HG03342 (cell line): Measurements from ENCODE around the gene TPCN2.

ENCODE experiments used
- ATAC-seq: cut with Tn5 transposase; IDR thresholded peaks from one replicate; pipeline ENCODE4 v1.9.1; 2021; ENCODE audit warnings: mild to moderate bottlenecking, moderate library complexity; ENCODE audit not compliant: unreplicated experiment

TPCN2 gene

DNA sequence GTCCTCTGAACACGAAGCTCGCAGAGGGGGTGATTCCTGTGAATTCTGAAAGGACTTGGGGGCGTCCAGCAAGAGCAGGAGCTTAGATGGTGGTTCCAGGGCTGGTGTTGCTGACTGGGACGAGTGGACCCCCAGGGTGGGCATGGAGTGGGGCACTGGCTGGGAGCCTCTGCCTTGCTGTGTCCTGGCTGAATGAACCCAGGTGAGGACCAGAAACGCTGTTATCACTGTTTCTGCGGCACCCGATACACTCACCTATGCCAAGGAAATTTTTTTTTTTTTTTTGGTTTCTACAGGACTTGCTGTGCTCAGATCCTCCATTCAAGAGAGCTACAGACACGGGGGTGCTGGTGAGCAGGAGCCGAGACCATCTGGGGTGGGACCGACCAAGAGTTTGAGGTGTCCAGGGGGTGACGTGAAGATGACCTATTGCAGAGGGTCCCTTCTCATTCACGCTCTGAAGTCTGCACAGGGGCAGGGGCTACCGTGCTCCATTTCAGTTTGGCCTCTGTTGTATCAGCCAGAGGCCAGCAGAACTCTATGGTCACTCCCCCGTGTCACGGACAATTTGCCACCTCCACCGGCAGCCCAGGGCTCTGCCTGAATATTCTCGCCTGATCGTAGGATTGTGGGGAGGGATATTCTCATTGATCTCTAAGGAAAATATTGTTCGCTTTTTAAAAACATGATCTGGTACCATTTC lies 110.6 kb downstream of the TPCN2 start:
- ATAC-seq: no peak

DNA sequence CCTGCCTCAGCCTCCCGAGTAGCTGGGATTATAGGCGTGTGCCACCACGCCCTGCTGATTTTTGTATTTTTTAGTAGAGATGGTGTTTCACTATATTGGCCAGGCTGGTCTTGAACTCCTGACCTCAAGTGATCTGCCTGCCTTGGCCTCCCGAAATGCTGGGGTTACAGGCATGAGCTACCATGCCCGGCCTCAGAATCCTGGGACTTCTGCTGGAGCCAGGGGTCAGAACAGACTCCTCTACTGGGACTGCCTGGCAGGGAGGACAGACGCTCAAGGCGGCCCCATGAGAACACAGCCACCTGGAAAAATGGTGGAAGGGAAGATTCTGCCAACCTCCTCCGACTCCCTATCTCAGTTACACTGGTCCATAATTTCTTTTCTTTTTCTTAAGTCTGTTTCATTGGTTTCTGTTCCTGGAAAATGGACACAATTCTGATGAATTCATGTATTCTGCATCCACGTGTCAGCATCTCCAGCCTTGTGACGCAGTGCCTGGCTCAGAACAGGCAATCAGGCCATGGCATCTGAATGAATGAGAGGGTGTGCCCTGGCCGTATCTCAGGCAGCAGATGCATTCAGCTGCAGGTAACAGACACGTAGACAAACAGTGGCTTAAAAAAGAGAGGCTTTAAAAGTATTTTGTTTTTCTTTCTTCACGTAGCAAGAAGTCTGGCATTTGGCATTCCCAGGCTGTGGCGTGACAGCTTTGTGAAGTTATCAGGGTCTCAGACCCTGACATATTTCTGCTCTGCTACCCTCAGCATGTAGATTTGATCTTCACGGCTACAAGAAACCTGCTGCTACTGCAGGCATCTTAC lies 111.8 kb downstream of the TPCN2 start:
- ATAC-seq: no peak

DNA sequence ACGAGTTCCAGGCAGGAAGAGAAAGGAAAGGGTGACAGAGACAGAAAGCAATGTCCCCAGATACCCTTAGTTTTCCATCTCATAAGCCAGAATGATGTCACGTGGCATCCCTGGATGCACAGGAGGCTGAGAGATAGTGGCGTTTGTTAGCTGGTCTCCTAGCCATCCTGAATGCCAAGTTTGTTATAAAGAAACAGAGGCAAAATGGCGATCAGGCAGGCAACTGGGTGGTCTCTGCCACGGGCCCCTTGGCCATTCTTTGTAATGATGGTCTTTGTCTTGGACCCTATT lies 112.3 kb downstream of the TPCN2 start:
- no peak for ATAC-seq

DNA sequence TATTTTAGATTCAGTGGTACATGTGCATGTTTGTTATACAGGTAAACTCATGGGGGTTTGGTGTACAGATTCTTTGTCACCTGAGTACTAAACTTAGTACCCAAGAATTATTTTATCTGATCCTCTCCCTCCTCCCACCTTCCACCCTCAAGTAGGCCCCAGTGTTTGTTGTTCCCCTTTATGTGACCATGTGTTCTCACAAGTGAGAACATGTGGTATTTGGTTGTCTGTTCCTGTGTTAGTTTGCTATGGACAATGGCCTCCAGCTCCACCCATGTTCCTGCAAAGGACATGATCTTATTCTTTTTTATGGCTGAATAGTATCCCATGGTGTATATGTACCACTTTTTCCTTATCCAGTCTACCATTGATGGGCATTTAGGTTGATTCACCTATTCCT lies 113.8 kb downstream of the TPCN2 start:
- ATAC-seq: no peak

DNA sequence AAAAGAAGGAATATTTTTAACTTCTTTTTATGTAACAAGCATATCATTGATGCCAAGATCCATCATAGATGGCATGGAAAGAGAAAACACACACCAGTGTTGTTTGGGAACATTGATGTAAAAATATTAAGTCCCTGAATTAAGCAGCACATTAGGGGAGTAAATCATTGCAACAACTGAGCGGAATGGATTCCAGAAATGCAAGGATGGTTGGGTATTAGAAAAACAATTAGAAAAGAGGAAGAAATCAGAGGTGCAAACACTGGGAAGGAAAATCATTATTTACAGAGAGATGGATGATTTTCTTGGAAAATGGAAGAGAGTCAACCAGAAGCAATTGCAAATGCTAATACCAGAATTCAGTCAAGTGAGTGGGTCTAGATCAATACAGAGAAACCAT lies 115.1 kb downstream of the TPCN2 start:
- ATAC-seq: no peak

DNA sequence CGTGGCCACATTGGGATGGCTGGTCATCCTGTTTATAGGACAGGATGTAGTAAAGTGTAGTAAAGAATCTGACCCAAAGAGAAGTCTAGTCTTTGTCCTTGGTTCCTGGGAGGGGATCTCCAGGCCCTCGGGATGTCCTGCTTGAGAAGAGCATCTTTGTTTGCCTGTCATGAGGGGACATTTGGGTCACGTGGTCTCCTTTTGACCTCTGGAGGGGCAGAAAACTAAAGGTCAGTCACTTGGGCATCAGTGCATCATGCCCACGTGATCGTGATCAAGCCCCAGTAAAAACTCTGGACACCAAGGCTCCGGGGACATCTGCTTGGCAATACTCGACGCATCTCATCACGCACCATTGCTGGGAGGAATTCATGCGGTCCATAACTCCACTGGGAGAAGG lies 116.1 kb downstream of the TPCN2 start:
- no peak for ATAC-seq

DNA sequence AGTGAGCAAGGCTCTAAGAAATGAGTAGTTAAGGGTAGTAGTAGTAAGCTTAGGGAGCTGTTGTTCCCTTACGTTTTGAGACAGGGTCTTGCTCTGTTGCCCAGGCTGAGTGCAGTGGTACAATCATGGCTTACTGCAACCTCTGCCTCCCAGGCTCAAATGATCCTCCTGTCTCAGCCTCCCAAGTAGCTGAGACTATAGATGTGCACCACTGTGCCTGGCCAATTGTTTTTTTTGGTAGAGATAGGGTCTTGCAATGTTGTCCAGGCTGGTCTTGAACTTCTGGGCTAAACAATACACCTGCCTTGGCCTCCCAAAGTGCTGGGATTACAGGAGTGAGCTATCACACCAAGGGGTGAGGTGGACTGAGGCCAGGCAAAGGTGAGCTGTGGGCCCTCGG lies 117.0 kb downstream of the TPCN2 start:
- no peak for ATAC-seq

DNA sequence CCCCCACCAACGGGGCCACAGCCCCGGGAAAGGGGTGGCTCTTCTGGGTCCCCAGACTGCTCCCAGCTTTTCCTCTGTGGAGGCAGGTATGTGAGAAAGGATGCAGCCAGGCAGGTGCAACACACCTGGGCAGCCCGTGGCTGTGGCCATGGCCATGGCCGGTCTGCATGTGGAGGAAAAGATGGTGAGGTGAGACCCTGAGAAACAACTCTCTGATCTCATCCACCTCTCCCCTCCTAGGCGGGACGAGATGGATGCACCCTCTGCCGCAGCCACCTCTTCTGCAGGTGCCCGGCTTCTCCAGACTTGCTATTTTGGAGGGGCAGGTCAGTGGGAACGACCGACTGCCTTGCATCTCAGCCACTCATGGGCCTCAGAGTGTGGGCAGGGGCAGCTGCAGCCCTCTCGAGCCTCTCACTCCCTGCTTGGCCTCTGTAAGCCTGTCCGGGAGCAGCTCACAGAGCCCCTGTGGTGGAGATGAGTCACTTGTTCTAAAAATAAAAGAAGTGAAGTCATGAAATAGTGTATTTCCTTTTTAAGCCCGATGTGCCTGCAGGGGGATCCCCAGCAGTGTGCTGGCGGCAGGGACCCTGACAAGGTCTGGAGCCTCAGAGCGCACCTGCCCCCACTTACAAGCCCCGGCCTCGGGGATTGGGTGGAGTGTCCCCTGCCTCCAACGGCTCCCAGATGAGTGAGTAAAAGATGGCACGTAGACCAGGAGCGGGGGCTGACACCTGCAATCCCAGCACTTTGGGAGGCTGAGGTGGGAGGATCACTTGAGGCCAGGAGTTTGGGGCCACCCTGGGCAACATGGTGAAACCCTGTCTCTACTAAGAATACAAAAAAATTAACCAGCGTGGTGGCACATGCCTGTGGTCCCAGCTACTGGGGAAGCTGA lies 117.7 kb downstream of the TPCN2 start:
- ATAC-seq: peak; percentile 94

DNA sequence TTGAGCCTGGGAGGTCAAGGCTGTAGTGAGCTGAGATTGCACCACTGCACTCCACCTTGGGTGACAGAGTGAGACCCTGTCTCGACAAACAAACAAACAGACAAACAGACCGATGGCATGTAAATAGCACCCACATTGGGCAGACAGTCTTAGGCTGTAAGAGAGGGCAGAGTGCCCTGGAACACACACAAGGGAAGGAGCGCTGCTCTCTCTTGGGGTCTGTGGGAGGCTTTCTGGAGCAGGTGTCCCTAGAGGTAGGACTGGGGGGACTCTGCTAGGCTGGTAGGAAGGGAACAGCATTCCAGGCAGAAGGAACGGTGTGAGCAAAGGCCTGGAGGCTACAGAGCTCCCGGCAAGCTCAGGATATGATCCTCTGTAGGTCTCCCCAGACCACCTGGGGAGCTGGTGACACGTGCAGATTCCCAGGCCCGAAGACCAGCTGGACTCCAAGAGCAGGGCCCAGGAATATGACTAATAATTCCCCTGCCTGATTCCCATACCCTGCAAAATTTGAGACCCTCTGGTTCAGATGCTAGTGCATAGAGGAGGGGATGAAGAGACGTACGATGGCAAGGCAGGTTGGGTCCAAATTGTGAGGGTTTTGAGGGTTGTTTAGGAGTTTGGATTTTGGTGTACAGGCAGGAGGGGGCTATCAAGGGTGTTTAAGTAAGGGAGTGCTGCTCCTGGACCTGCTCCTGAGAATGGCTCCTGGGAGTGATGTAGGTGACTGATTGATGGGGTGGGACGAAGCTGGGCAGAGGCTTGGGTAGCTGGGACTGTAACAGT lies 118.6 kb downstream of the TPCN2 start:
- no peak for ATAC-seq

DNA sequence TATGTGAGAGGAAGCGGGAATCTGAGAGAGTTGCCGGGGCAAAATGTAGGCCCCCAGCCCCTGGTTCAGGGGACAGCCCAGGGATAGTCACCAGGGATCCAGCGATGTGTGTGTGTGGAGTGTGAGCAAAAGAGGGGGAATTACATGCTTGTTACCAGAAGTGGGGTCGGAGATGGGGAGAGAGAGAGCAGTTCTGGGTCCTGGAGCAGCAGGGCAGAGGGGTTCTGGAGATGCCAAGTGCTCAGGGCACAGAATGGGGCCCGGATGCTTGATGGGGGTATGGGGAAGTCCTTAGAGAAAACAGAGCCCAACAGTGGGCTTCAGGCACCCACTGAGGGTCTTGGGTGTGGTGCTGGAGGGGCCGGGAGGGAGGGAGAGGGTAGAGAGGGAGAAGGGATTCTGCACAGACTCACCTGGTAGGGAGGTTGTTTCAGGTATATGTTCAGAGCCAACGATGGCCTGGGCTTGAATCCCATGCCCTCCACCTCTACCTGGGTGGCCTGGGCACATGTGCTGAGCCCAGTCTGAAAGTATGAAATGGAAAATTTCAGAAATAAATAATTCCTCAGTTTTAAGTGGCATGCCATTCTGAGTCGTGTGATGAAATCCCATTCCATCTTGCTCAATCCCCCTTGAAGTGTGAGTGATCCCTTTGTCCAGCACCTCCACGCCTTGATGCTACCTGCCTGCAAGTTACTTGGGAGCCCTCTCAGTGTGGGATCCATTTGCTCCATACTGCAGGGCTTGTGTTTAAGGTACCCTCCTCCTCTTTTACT lies 119.4 kb downstream of the TPCN2 start:
- no peak for ATAC-seq

DNA sequence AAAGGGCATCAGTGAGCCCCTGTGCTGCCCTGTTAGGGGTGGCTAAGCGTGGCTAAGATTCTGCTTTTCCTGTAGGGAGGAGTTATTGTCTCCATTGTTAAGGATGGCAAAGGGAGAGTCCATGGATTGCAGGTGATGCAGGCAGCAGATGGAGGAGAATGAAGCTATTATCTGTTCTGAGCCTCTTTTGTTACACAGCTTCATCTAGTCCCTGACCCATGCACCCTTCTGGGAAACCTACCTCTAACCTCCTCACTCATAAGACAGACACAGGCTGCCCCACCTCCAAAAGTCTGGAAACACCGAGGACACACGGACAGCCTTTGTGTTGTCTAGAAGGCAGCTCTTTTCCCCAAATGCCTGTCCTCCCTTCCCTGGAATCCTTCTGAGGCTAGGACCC lies 120.7 kb downstream of the TPCN2 start:
- no peak for ATAC-seq

DNA sequence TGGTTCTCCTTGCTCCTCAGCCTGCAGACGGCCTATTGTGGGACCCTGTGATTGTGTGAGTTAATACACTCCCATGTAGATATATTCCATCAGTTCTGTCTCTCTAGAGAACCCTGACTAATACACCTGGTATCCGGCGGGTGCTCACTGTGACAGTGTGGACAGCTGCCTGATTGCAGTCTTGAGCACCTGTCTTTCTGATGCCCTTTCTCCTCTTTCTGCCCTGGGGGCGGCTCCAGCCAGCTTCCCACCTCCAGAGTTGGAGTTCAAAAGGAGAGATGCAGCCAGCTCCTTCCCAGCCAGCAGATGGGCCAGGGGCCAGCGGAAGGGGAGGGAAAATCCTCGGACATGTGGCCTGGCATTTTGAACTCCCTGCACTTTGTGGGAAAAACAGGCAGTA lies 122.0 kb downstream of the TPCN2 start:
- no peak for ATAC-seq

DNA sequence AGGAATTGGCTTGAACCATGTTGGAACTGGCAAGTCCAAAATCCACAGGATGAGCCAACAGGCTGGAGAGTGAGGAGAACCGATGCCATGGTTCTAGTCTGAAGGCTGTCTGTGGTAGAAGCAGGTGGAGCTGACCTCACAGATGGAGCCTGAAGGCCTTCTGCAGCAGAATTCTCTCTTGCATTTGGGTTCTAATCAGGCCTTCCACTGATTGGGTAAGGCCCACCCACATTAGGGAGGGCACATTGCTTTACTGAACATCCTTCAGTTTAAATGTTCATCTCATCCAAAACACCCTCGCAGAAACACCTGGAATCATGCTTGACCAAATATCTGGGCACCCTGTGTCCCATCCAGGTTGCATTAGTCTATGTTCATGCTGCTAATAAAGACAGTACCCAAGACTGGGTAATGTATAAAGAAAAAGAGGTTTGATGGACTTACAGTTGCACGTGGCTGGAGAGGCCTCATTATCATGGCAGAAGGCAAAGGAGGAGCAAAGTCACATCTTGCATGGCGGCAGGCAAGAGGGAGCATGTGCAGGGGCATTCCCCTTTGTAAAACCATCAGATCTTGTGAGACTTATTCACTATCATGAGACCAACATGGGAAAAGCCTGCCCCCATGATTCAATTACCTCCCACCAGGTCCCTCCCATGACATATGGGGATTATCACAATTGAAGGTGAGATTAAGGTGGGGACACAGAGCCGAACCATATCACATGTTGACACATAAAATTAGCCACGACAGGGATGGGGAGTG lies 122.9 kb downstream of the TPCN2 start:
- ATAC-seq: no peak

DNA sequence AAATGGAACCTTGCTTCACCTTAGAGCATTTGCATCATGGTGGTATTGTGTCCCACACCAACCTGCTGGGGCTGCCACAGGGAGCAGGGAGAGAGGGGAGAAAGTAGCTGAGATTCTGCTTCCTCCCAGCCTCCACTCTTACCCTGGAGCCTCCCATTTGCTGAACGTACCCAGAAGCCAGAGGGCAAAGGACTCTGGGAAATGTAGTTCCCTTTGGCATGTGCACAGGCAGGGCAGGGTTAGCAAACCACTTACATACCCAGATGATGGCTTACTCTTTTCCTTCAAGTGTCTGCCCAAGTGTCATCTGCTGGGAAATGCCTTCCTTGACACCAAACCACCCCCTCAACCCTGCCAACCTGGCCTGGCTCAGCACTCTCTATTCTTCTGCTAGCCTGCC lies 123.9 kb downstream of the TPCN2 start:
- ATAC-seq: no peak

DNA sequence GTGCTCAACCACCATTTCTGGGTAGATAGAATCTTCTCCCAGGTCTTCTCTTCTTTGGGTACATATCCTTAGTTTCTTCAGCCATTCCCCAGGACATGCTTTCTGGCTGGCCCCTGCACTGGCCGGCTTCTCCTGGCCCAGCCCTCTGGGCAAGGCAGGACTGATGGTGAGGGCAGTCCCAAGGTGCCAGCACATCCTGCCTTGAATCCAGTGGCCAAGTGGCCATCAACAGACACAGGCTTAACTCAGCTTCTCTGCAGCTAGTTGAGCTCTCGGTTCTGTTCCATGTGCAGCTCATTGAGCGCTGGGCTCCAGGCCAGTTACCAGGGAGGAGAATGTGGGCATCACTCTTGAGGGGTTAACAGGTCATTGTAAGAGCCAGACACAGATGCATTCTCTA lies 124.6 kb downstream of the TPCN2 start:
- ATAC-seq: no peak

DNA sequence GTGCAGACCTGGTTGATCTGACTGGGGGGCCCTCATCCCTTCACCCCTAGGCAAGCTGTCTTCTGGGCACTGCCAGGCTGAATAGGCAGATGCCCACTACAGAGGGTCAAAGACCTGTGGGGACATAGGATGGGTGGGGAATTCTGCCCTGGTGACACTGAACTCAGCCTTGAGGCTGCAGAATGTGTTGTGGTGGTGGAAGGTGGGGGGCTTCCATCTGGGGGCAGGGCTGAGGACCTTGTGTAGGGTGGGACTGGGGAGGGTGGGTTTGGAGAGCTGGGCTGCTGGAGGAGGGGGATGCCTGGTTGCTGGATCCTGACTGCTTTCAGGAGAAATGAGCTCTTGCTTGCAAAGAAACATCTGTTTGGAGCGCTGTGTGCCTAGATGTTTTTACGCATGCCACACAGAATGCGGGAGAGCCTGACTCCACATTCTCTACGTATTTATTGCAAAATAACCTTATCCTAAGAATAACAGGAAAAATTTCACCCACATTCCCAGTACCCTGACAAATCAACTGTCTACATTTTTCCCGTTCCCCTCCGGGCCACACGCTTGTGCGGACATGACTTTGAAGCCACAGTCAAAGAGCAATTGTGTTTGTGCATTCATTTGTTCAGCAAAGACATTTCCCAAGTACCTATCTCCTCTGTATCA lies 125.3 kb downstream of the TPCN2 start:
- no peak for ATAC-seq

DNA sequence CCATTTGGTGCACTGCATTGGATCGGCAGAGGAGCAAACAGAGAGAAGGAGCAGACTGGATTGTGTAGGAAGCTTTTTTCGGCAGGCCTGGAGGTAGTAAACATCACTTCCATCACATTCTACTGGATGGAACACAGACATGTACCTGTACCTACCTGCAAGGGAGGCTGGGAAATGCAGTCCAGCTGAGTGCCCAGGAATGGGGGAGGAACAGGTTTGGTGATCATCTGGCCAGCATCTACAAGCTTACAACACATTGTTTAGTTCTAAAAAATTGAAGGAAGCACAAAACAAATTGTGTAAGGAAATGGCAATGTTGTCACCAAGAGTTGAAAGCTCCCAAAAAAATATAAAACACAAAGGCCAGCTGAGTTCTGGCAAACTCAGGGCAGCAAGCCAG lies 126.1 kb downstream of the TPCN2 start:
- no peak for ATAC-seq

DNA sequence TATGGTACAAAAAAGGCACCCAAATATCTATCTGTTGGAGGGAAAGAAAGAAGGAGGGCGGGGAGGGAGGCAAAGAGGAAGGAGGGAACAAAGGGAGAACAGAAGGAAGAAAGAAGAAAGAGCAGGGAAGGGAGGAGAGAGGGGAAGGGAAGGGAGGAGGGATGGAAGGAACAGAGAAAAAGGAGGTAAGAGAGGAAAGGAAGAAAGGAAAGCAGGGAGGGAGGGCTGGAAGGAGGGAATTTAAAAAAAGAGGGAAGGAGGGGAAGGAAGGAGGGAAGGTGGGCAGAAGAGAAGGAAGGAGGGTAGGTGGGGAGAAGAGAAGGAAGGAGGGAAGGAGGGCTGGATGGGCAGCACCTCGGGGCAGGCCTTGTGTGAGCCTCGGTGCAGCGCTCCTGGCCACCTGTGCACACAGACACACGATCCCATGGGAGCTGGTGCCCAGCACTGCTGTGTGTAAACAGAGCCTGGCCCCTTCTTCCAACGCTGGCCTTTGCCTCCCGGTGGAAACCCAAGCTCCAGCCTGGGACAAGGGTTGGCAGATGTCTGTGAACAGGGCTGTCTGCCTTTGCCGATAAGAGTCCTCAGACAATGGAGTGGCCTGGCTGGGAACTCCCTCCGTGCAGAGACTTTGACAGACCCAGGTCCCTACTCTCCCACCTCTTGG lies 130.2 kb downstream of the TPCN2 start:
- ATAC-seq: no peak
